K562 (cell line): ENCODE measurements around the gene GABBR1. TPM values are rescaled to one million over a fixed set of nuclear protein-coding genes. Genes with fewer than 3 reads are reported as not detected.

ENCODE experiments used
- ATAC-seq: fragments of 200-7000 bp; cut with Tn5 transposase; 3 replicates; pipeline ENCODE4 v1.9.1; 2020; ENCODE audit warnings: moderate library complexity
- BruUV-seq: library from RNA; stranded (reverse); fragments of 400-500 nt; replicated peaks from 2 replicates; lab custom pipeline; 2021; lab: Mats Ljungman, UMichigan
- CTCF ChIA-PET: fragments of 300-600 bp; formaldehyde crosslinking; extraction: SDS; loops from one replicate; lab custom pipeline; 2021; ENCODE audit warnings: low intra/inter-chr PET ratio; lab: Yijun Ruan, JAX
- POLR2A ChIA-PET: fragments of 300-600, 350-650 bp; sonication (Branson Sonifier 250); formaldehyde crosslinking; extraction: SDS; loops from one replicate; lab custom pipeline; 2021; ENCODE audit warnings: antibody characterized with exemption, inconsistent platforms; lab: Yijun Ruan, JAX
- DNase-seq, 4 experiments: peaks; one replicate each; pipeline versions ENCODE4 v3.0.0 to v3.0.0-alpha.2; 2011 to 2018; ENCODE audit warnings: low spot score in 3 of 4, mixed read lengths in 3 of 4; ENCODE audit errors: extremely low read depth in 1 of 4
- FAIRE-seq: peaks from 2 replicates; lab custom pipeline; 2011; peaks lifted over from hg19 to GRCh38; lab: Jason Lieb, UNC
- H2AFZ ChIP-seq: 2 replicates; pipeline ENCODE4 v1.6.0; 2011; ENCODE audit warnings: low read depth, low read length, control low read depth, inconsistent platforms
- H3K27ac ChIP-seq: fragments of 200-600 bp; 3 replicates; pipeline ENCODE4 v1.8.0; 2011; ENCODE audit warnings: low read depth, mild to moderate bottlenecking, control low read depth, inconsistent platforms, low read length, moderate library complexity, mixed read lengths; ENCODE audit errors: extremely low read depth
- H3K27me3 ChIP-seq, 2 experiments: fragments of 300-600 bp in 1 of 2; 2 replicates in 1 of 2; 3 replicates in 1 of 2; pipeline versions ENCODE4 v1.6.0 to v1.8.0; 2011; ENCODE audit warnings: inconsistent platforms in 2 of 2, low read length in 2 of 2, mild to moderate bottlenecking in 1 of 2, mixed read lengths in 1 of 2, moderate library complexity in 1 of 2; ENCODE audit not compliant: control insufficient read depth in 2 of 2, insufficient read depth in 2 of 2
- H3K36me3 ChIP-seq: fragments of 300-600 bp; 3 replicates; pipeline ENCODE4 v1.8.0; 2011; ENCODE audit warnings: mild to moderate bottlenecking, low read length, inconsistent platforms; ENCODE audit not compliant: control insufficient read depth, insufficient read depth
- H3K4me1 ChIP-seq, 2 experiments: fragments of 200-600 bp in 1 of 2; replicated peaks in 1 of 2; 2 replicates in 1 of 2; 3 replicates in 1 of 2; pipeline versions ENCODE4 v1.5.1 to v1.8.0; 2011; ENCODE audit warnings: inconsistent platforms in 2 of 2, low read length in 2 of 2, mild to moderate bottlenecking in 1 of 2, mixed read lengths in 1 of 2, moderate library complexity in 1 of 2; ENCODE audit not compliant: control insufficient read depth in 2 of 2, insufficient read depth in 2 of 2
- H3K4me2 ChIP-seq: 2 replicates; pipeline ENCODE4 v1.6.1; 2011; ENCODE audit warnings: low read length, control low read depth, inconsistent platforms, mixed read lengths; ENCODE audit not compliant: insufficient read depth
- H3K4me3 ChIP-seq: fragments of 200-600 bp; sonication (generic), shearing (Covaris generic); 2 replicates; pipeline ENCODE4 v1.5.1; 2016; ENCODE audit warnings: control low read depth, inconsistent platforms
- H3K79me2 ChIP-seq: fragments of 200-600 bp; 3 replicates; pipeline ENCODE4 v1.8.0; 2011; ENCODE audit warnings: low read length, inconsistent platforms; ENCODE audit not compliant: control insufficient read depth, insufficient read depth
- H3K9ac ChIP-seq, 2 experiments: 2 replicates each; pipeline versions ENCODE4 v1.6.0 to v1.6.1; 2011; ENCODE audit warnings: low read depth in 2 of 2, low read length in 2 of 2, control low read depth in 1 of 2, inconsistent platforms in 1 of 2, mild to moderate bottlenecking in 1 of 2, mixed read lengths in 1 of 2; ENCODE audit not compliant: insufficient read depth in 1 of 2
- H3K9me1 ChIP-seq: one replicate; pipeline ENCODE4 v1.6.0; 2011; ENCODE audit warnings: inconsistent platforms, mild to moderate bottlenecking, low read length, moderate library complexity; ENCODE audit not compliant: control insufficient read depth, insufficient read depth
- H3K9me3 ChIP-seq: replicated peaks from 2 replicates; pipeline ENCODE4 v1.5.1; 2011; ENCODE audit warnings: low read depth, low read length, inconsistent platforms; ENCODE audit not compliant: control insufficient read depth, insufficient read depth
- H4K20me1 ChIP-seq: replicated peaks from 2 replicates; pipeline ENCODE4 v1.6.1; 2011; ENCODE audit warnings: low read length, inconsistent platforms, mixed read lengths; ENCODE audit not compliant: control insufficient read depth, insufficient read depth
- CHD1 ChIP-seq: fragments of 200-600 bp; sonication (generic); IDR thresholded peaks from one replicate; pipeline ENCODE4 v1.6.1; 2012; ENCODE audit warnings: mild to moderate bottlenecking, moderate library complexity, low read length, inconsistent platforms
- CTBP1 ChIP-seq: fragments of 450-650 bp; IDR thresholded peaks from 2 replicates; pipeline ENCODE4 v1.6.1; 2016; ENCODE audit warnings: borderline replicate concordance
- ELF1 ChIP-seq: fragments of 200-800 bp; sonication (Bioruptor generic); IDR thresholded peaks from 2 replicates; pipeline ENCODE4 v1.6.1; 2016; ENCODE audit warnings: missing genetic modification characterization, missing compliant biosample characterization
- JUN ChIP-seq, 2 experiments: sonication (generic) in 1 of 2; formaldehyde crosslinking in 1 of 2; IDR thresholded peaks; 2 replicates each; pipeline versions ENCODE4 v1.6.1 to v1.8.0; 2012 to 2022; ENCODE audit warnings: borderline replicate concordance in 2 of 2, mild to moderate bottlenecking in 2 of 2, improper control_type of control experiment in 1 of 2, low read depth in 1 of 2, low read length in 1 of 2, missing genetic modification reagents in 1 of 2
- POLR2H ChIP-seq: IDR thresholded peaks from 2 replicates; pipeline ENCODE4 v1.6.1; 2016; ENCODE audit warnings: missing genetic modification characterization, low read depth, mild to moderate bottlenecking, control low read depth, missing compliant biosample characterization, moderate library complexity
- RCOR1 ChIP-seq, 2 experiments: IDR thresholded peaks; 2 replicates each; pipeline ENCODE4 v1.6.1; 2012; ENCODE audit warnings: low read depth in 2 of 2, low read length in 2 of 2, borderline replicate concordance in 1 of 2, improper control_type of control experiment in 1 of 2
- ZBTB17 ChIP-seq: fragments of 450-650 bp; formaldehyde crosslinking; IDR thresholded peaks from 2 replicates; pipeline ENCODE4 v1.4.0; 2020; ENCODE audit warnings: mild to moderate bottlenecking
- ZNF146 ChIP-seq: IDR thresholded peaks from one replicate; pipeline ENCODE4 v1.6.1; 2018; ENCODE audit warnings: missing compliant biosample characterization; ENCODE audit not compliant: unreplicated experiment
- WGBS: fragments of 100-300 bp; shearing (Covaris generic); methylation state at CpG from one replicate; pipeline ENCODE4 v1.1.6; 2016; ENCODE audit warnings: low coverage, mixed read lengths; ENCODE audit not compliant: insufficient coverage; ENCODE audit errors: missing lambda C conversion rate; 5-methylcytosine and 5-hydroxymethylcytosine counted together
- in situ Hi-C: fragments of 300-500 bp; cut with MboI; formaldehyde crosslinking; loops from 4 replicates; pipeline ENCODE4 v1.15.0; 2018; ENCODE audit warnings: inconsistent platforms, mixed read lengths
- intact Hi-C: fragments of 100-400 bp; cut with micrococcal nuclease; formaldehyde crosslinking; loops from 2 replicates; pipeline ENCODE4 v1.14.2; 2022
- polyA plus RNA-seq, 8 experiments: library from polyadenylated mRNA; depleted of rRNA in 4 of 8; stranded (reverse) in 5 of 8; unstranded in 3 of 8; fragments of >200 nt; fragmentation: Nextera tagmentation in 2 of 8; fragmentation: Illumina TruSeq in 1 of 8; extraction: Ambion mirVana in 2 of 8; extraction: Trizol in 1 of 8; gene quantifications; 2 replicates each; pipeline versions ENCODE4 v1.2.1 to v1.2.3, GENCODE V29; 2011 to 2014; ENCODE audit warnings: inconsistent platforms in 1 of 8, missing spikeins in 1 of 8
- total RNA-seq, 7 experiments: library from RNA; depleted of rRNA in 6 of 7; stranded (reverse); fragments of >200 nt in 6 of 7; fragmentation: Illumina TruSeq in 2 of 7; extraction: Trizol in 2 of 7; gene quantifications; 2 replicates each; pipeline versions ENCODE4 v1.2.1 to v1.2.3, GENCODE V29; 2011 to 2021; ENCODE audit warnings: low replicate concordance in 1 of 7
- TF ChIP-seq, protein P1 (sequence below): fragments of 450-650 bp; IDR thresholded peaks from 2 replicates; pipeline ENCODE4 v1.6.1; 2016; ENCODE audit warnings: antibody characterized with exemption
- TF ChIP-seq, protein P2 (sequence below): fragments of 250-450 bp; sonication (Bioruptor Pico); IDR thresholded peaks from 2 replicates; pipeline ENCODE4 v1.8.0; 2022; ENCODE audit warnings: inconsistent platforms, mild to moderate bottlenecking, moderate library complexity, borderline replicate concordance

Gene GABBR1
- total and polyA plus RNA-seq, 9 of the 15 experiments (the other 6 are each of a cell fraction or from before 2014, with no cell fraction given): 2.2 to 48.3 (median 20.8) TPM

DNA sequence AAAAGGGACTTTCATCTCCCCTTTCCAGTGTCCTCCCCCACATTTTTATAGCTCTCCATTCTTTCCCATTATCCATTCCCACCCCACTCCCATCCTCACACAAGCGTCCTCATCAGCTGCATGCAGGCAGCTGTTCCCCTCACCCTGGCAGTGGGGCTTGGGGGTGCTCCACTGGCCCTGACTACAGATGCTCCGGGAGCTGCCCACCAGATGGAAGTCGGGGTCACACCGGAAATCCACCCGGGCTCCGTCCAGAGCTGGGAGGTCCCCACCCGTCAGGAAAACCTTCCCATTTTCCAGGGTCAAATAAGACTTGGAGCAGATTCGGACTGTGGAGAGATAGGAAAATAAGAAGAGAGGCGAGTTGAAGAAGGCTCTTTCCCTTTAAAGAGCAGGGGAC, 2.7 kb downstream of the GABBR1 start:
- Histone ChIP-seq H3K9me3 (no peaks in the 10 kb centered on the region), H3K4me2 (peak overlapping the region; percentile 95), H3K9ac (peak overlapping the region; percentile 54 to 72), H3K36me3 (0 out of 3 replicates have a peak, but pooled peaks cover 9% of the 10 kb centered on the region), H3K27me3 (no peaks in the 10 kb centered on the region), H4K20me1 (no peaks in the 10 kb centered on the region), H2AFZ (no peak overlapping the region), H3K4me1 (peaks cover 52 to 59% of the 10 kb centered on the region in 2 experiments), H3K4me3 (peak overlapping the region; percentile 84; the same call in 1 of the 2 replicates), H3K27ac (peak overlapping the region; percentile 77; the same call in 1 of the 3 replicates), H3K9me1 (no peaks in the 10 kb centered on the region), H3K79me2 (peaks cover 67% of the 10 kb centered on the region)
- CTCF ChIA-PET: interaction anchor here (0.6 to 1.6 kb wide), 2 partner anchors 204 to 861 kb away, joined by 5 to 6 read pairs; no protein-coding TSS in a partner anchor
- intact Hi-C loops: loop anchor here (5.0 kb wide), 1 partner anchor 688 kb away; no protein-coding TSS in a partner anchor
- 46% methylated on average over 9 of the region's 9 CpGs for WGBS
- FAIRE-seq: no peak
- no peak for DNase-seq
- in situ Hi-C loops: no loop called here
- POLR2A ChIA-PET: interaction anchor here (0.8 to 3.6 kb wide), 4 partner anchors 11 to 1994 kb away, joined by 3 to 15 read pairs (median 3); no protein-coding TSS in a partner anchor
- BruUV-seq: no TSS peak
- TF ChIP-seq CHD1 (peak; percentile 24), ELF1 (no peak)
- no peak for ATAC-seq

DNA sequence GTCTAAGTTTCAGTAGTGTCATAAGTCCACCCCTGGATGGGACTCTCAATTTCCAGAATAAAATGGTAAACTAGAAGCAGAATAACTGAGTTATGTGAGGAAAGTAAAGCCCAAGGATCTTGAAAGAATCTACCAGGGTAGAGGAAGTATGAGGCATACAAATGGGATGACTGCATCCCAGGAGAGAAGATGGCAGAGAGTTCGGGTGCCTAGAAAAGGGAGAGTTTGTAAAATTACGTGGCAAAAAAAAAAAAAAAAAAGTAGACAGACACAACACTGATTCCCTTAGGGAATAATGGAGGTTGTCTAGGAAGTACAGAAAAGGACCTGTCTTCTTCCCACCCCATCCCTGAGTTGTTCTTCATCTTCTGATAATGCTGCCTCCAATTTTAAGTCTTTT, 3.4 kb downstream of the GABBR1 start:
- POLR2A ChIA-PET: interaction anchor here (0.8 to 3.6 kb wide), 4 partner anchors 10 to 1993 kb away, joined by 3 to 15 read pairs (median 4); no protein-coding TSS in a partner anchor
- in situ Hi-C loops (no loop called here), intact Hi-C loops (no loop called here)
- Histone ChIP-seq H3K9me3 (no peaks in the 10 kb centered on the region), H4K20me1 (no peaks in the 10 kb centered on the region), H2AFZ (no peak overlapping the region), H3K4me2 (peak overlapping the region; percentile 97), H3K9me1 (no peaks in the 10 kb centered on the region), H3K4me1 (peaks cover 60 to 67% of the 10 kb centered on the region in 2 experiments), H3K79me2 (peaks cover 69% of the 10 kb centered on the region), H3K4me3 (peak overlapping the region; percentile 84), H3K9ac (peak overlapping the region in 1 of 2 experiments; percentile 86; a peak in 2 of 4 replicates), H3K27me3 (no peaks in the 10 kb centered on the region), H3K36me3 (0 out of 3 replicates have a peak, but pooled peaks cover 9% of the 10 kb centered on the region), H3K27ac (peak overlapping the region; percentile 82; the same call in 2 of the 3 replicates)
- FAIRE-seq: no peak
- CTCF ChIA-PET: interaction anchor here (0.6 kb wide), 1 partner anchor 860 kb away, joined by 5 read pairs; no protein-coding TSS in a partner anchor
- peak in 1 of 4 experiments; percentile 5 for DNase-seq
- WGBS: 40% methylated on average over 2 of the region's 2 CpGs
- no peak for ATAC-seq
- BruUV-seq: no TSS peak
- no peak for TF ChIP-seq JUN (IDR thresholded peaks at IDR 0.05; ENCODE audit: borderline replicate concordance, low read depth, low read length)
- no peak for TF ChIP-seq JUN (CRISPR knock-in tag; IDR thresholded peaks at IDR 0.05; ENCODE audit: borderline replicate concordance)
- TF ChIP-seq ZNF146: no peak
- TF ChIP-seq POLR2H (tag): no peak
- no peak for TF ChIP-seq RCOR1 (IDR thresholded peaks at IDR 0.05; ENCODE audit: borderline replicate concordance in 1 of 2, low read depth in 2 of 2, low read length in 2 of 2)
- TF ChIP-seq, protein P1, sequence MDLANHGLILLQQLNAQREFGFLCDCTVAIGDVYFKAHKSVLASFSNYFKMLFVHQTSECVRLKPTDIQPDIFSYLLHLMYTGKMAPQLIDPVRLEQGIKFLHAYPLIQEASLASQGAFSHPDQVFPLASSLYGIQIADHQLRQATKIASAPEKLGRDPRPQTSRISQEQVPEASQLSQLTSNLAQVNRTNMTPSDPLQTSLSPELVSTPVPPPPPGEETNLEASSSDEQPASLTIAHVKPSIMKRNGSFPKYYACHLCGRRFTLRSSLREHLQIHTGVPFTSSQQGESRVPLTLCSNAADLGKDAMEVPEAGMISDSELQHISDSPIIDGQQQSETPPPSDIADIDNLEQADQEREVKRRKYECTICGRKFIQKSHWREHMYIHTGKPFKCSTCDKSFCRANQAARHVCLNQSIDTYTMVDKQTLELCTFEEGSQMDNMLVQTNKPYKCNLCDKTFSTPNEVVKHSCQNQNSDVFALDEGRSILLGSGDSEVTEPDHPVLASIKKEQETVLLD: no peak
- TF ChIP-seq, protein P2, sequence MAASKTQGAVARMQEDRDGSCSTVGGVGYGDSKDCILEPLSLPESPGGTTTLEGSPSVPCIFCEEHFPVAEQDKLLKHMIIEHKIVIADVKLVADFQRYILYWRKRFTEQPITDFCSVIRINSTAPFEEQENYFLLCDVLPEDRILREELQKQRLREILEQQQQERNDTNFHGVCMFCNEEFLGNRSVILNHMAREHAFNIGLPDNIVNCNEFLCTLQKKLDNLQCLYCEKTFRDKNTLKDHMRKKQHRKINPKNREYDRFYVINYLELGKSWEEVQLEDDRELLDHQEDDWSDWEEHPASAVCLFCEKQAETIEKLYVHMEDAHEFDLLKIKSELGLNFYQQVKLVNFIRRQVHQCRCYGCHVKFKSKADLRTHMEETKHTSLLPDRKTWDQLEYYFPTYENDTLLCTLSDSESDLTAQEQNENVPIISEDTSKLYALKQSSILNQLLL (CRISPR knock-in tag): no peak
- TF ChIP-seq ZBTB17 (CRISPR knock-in tag): no peak
- TF ChIP-seq CTBP1: no peak
